Activated naive CD4-positive, alpha-beta T cell treated with anti-CD3 and anti-CD28 coated beads for 36 hours (primary cell): ENCODE measurements around the gene CGB1. TPM values are rescaled to one million over a fixed set of nuclear protein-coding genes. Genes with fewer than 3 reads are reported as not detected.
A peak's percentile ranks its signal among the peaks of the same experiment; 100 is the strongest.

ENCODE experiments used
- CTCF ChIA-PET: fragments of 350-600 bp; sonication (Branson Sonifier 250); formaldehyde crosslinking; loops from one replicate; lab custom pipeline; 2021; ENCODE audit warnings: antibody characterized with exemption; lab: Charles Lee
- DNase-seq: peaks from one replicate; pipeline ENCODE4 v3.0.0-alpha.2; 2020
- H3K27ac Mint-ChIP-seq: one replicate; pipeline ENCODE4 v1.8.0; 2021; ENCODE audit warnings: mild to moderate bottlenecking, mixed read lengths
- H3K27me3 Mint-ChIP-seq: one replicate; pipeline ENCODE4 v1.8.0; 2021; ENCODE audit warnings: low read depth, mixed read lengths
- H3K36me3 Mint-ChIP-seq: one replicate; pipeline ENCODE4 v1.8.0; 2021; ENCODE audit warnings: low read depth, mixed read lengths
- H3K4me1 Mint-ChIP-seq: one replicate; pipeline ENCODE4 v1.8.0; 2021; ENCODE audit warnings: low read depth, mixed read lengths
- H3K4me3 Mint-ChIP-seq: one replicate; pipeline ENCODE4 v1.8.0; 2021; ENCODE audit warnings: mild to moderate bottlenecking, moderate library complexity, mixed read lengths
- H3K9me3 Mint-ChIP-seq: one replicate; pipeline ENCODE4 v1.8.0; 2021; ENCODE audit warnings: mixed read lengths
- intact Hi-C: fragments of 100-400 bp; cut with micrococcal nuclease; formaldehyde crosslinking; loops from one replicate; pipeline ENCODE4 v1.15.1; 2023
- total RNA-seq, 2 experiments: library from RNA; stranded (reverse); gene quantifications; one replicate each; pipeline ENCODE4 v1.2.3, GENCODE V29; 2021

CGB1 gene
- total RNA-seq, 2 experiments from 2014 or later: not detected

DNA sequence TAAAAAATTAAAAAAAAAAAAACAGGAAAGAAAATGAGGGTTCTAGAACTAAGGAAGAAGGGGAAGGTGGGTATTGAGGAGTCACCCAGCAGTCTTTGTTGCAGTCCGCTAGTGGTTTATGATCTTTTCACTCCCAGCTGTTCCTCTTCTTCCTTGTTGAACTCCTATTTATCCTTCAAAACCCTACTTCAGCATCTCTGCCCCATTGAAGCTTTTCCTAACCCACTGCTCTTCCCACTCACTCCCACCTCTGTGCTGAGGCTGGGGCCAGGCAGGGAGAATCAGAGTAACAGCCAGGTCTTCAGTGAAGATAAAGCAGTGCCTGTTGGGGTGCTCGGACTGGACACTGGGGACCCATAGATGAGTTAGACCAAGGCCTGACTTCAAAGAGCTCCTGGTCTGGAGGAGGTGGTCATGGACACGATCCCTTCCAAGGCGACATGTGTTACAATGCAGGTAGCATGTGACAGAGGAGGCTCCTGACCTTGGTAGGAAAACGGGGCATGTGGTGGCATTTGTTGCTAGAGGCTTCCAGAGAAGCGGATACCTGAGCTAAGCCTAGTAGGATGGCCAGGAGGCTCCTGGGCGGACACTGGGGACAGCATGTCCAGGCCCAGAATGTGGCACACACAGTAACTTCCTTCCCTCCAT, 31.6 kb downstream of the CGB1 start:
- CTCF ChIA-PET: interaction anchor here (1.3 kb wide), 1 partner anchor 13 kb away, joined by 3 read pairs; no protein-coding TSS in a partner anchor
- no peaks in the 10 kb centered on the region for H3K9me3 Mint-ChIP-seq
- no peak overlapping the region for H3K4me3 Mint-ChIP-seq
- H3K4me1 Mint-ChIP-seq: no peaks in the 10 kb centered on the region
- H3K27ac Mint-ChIP-seq: no peak overlapping the region
- H3K27me3 Mint-ChIP-seq: no peaks in the 10 kb centered on the region
- H3K36me3 Mint-ChIP-seq: peaks cover 33% of the 10 kb centered on the region
- intact Hi-C loops: no loop called here
- DNase-seq: no peak

DNA sequence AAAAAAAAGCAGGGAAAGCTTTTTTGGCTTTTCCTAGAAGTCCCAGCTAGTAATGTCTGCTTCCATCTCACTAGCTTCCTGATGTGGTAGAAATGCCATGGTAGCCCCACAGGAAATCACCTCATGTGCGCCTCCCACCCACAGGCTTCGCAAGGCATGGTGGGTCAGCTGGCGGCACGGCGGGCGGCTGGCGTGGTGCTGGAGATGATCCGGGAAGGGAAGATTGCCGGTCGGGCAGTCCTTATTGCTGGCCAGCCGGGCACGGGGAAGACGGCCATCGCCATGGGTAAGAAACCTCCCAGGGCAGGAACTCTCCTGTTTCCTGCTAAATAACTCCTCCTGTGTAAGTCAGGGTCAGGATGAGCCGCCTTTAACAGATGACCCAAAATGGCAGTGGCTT, 32.6 kb downstream of the CGB1 start:
- Mint-ChIP-seq H3K27me3 (no peaks in the 10 kb centered on the region), H3K36me3 (peaks cover 33% of the 10 kb centered on the region), H3K4me3 (no peak overlapping the region), H3K4me1 (peaks cover 6% of the 10 kb centered on the region), H3K27ac (no peak overlapping the region), H3K9me3 (no peaks in the 10 kb centered on the region)
- intact Hi-C loops: no loop called here
- no peak for DNase-seq
- CTCF ChIA-PET: interaction anchor here (0.7 to 1.1 kb wide), 2 partner anchors 10 to 50 kb away, joined by 3 read pairs; partner anchors contain the start of gene BAX

DNA sequence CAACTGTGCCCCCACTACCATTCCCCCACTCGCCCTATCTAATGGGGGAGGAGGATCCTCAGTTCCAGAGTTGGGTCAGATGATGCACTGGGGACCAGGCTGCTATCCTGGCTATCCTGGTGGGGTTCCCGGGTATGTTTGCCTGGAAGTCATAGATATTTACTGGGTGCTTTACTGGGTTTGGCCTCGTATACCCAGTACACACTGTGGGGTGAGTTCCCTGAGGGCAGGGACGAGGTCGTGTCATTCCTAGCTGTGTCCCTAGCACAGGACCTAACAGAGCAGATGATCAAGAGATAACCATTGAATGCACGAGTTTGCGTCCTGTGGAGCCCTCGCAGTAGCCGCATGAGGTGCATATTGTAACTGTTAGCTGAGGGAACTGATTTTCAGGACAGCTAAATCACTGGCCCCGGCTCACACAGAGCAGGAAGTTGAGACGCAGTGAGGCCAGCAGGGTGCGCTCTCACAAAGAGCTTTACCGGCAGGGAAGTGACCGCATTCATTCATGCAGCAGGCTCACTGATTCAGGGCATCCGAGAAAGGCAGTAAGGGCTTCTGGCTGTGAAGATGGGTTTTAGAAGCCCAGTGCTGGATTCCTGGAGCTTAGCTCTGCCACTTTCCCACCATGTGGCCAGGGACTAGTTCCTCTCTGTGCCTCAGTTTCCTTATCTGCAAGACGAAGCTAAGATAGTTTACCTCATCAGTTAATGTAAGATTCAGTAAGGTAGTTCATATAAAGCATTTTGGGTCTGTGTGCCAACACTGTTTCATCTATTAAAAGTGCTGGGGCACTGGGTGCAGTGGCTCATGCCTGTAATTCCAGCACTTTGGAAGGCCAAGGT, 37.0 kb downstream of the CGB1 start:
- no peaks in the 10 kb centered on the region for H3K27me3 Mint-ChIP-seq
- H3K9me3 Mint-ChIP-seq: no peaks in the 10 kb centered on the region
- intact Hi-C loops: loop anchor here (5.0 to 10.0 kb wide), 3 partner anchors 195 to 635 kb away; partner anchors contain the start of genes SYNGR4 and TMEM143
- H3K36me3 Mint-ChIP-seq: peaks cover 36% of the 10 kb centered on the region
- CTCF ChIA-PET: interaction anchor here (0.5 to 2.3 kb wide), 20 partner anchors 13 to 321 kb away, joined by 3 to 8 read pairs (median 3); partner anchors contain the start of genes CGB2 and LHB
- H3K27ac Mint-ChIP-seq: no peak overlapping the region
- peaks cover 22% of the 10 kb centered on the region for H3K4me1 Mint-ChIP-seq
- DNase-seq: peak; percentile 76
- H3K4me3 Mint-ChIP-seq: no peak overlapping the region

DNA sequence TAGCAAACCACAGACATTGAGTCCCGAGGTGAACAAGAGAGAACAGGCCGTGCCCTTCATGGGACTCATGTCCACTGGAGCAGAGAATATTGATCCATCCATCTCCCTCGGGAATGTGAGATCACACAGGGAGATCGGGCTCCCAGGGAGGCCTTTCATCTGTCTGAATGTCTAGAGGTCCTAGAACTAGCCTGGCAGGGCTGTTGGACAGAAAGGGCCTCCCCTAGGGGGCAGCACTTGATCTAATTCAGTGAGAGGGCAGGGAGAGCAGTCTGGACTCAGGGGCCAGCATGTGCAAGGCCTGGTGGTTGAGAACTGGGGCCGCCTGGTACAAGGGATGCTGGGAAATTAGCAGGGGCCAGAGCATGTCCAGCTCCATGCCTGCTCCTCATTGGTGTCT, 38.7 kb downstream of the CGB1 start:
- CTCF ChIA-PET: interaction anchor here (0.6 to 1.7 kb wide), 9 partner anchors 9 to 228 kb away, joined by 3 to 12 read pairs (median 3); no protein-coding TSS in a partner anchor
- H3K27ac Mint-ChIP-seq: no peak overlapping the region
- no peaks in the 10 kb centered on the region for H3K9me3 Mint-ChIP-seq
- peaks cover 29% of the 10 kb centered on the region for H3K4me1 Mint-ChIP-seq
- intact Hi-C loops: loop anchor here (1.0 to 10.0 kb wide), 4 partner anchors 77 to 633 kb away; partner anchors contain the start of genes SYNGR4 and TMEM143
- H3K4me3 Mint-ChIP-seq: no peak overlapping the region
- no peaks in the 10 kb centered on the region for H3K27me3 Mint-ChIP-seq
- H3K36me3 Mint-ChIP-seq: peaks cover 28% of the 10 kb centered on the region
- peak; percentile 73 for DNase-seq

DNA sequence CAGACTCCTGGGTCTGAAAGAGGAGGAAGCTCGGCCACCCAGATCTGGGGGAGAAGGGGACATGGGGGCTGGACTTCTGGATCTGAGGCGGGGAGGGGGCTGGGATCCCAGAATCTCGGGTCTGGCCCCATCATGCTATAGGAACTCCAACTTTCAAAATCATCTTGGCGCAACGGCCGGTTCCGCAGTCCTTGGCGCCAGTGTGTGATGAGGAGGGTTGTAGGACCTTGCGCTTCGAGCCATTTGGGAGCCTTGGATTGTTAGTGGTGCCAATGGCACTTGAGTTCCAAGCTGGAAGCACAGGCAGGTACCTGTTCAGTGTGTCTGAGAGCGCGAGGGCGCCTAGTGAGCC, 42.7 kb downstream of the CGB1 start:
- H3K4me3 Mint-ChIP-seq: peak overlapping the region; percentile 83
- no peak for DNase-seq
- peak overlapping the region; percentile 94 for H3K27ac Mint-ChIP-seq
- H3K9me3 Mint-ChIP-seq: no peaks in the 10 kb centered on the region
- peaks cover 41% of the 10 kb centered on the region for H3K4me1 Mint-ChIP-seq
- intact Hi-C loops: loop anchor here (5.0 to 10.0 kb wide), 3 partner anchors 201 to 629 kb away; partner anchors contain the start of genes CA11, SYNGR4 and TMEM143
- H3K36me3 Mint-ChIP-seq: peaks cover 17% of the 10 kb centered on the region
- H3K27me3 Mint-ChIP-seq: no peaks in the 10 kb centered on the region
- CTCF ChIA-PET: interaction anchor here (0.6 to 3.8 kb wide), 23 partner anchors 10 to 298 kb away, joined by 3 to 22 read pairs (median 5); partner anchors contain the start of genes BCAT2, CGB2, CGB7 and FTL

GRCh38 chr19:48993175-48994034, 43.3 kb downstream of the CGB1 start, which contains the start of the genes GYS1 and RUVBL2:
TSS of gene GYS1 (minus strand) at chr19:48993309. CDS start at chr19:48993112, 197 bp downstream.
TSS of gene RUVBL2 (plus strand) at chr19:48993887. CDS start at chr19:48993912, 25 bp downstream.
- H3K36me3 Mint-ChIP-seq: peaks cover 20% of the 10 kb centered on the region
- CTCF ChIA-PET: interaction anchor here (0.6 to 3.8 kb wide), 35 partner anchors 10 to 297 kb away, joined by 3 to 22 read pairs (median 5); partner anchors contain the start of genes BCAT2, CGB2, CGB7 and FTL
- intact Hi-C loops: loop anchor here (1.0 to 10.0 kb wide), 12 partner anchors 25 to 629 kb away; partner anchors contain the start of genes CA11, CGB2, FTL and LIN7B
- H3K4me3 Mint-ChIP-seq: peak within 1 kb of the TSS; percentile 83
- peak; percentile 99 for DNase-seq
- H3K27ac Mint-ChIP-seq: peak within 1 kb of the TSS; percentile 94
- peaks cover 44% of the 10 kb centered on the region for H3K4me1 Mint-ChIP-seq
- no peaks in the 10 kb centered on the region for H3K9me3 Mint-ChIP-seq
- H3K27me3 Mint-ChIP-seq: no peaks in the 10 kb centered on the region

GRCh38 chr19:48992581-48993174, 44.0 kb downstream of the CGB1 start:
- Mint-ChIP-seq H3K4me1 (peaks cover 45% of the 10 kb centered on the region), H3K4me3 (peak overlapping the region; percentile 83), H3K27ac (peak overlapping the region; percentile 88), H3K27me3 (no peaks in the 10 kb centered on the region), H3K36me3 (peaks cover 21% of the 10 kb centered on the region), H3K9me3 (no peaks in the 10 kb centered on the region)
- CTCF ChIA-PET: interaction anchor here (0.7 to 3.8 kb wide), 23 partner anchors 9 to 206 kb away, joined by 3 to 22 read pairs (median 5); partner anchors contain the start of genes BCAT2, FTL, LHB and LIN7B
- DNase-seq: peak; percentile 30
- intact Hi-C loops: loop anchor here (1.0 to 10.0 kb wide), 12 partner anchors 26 to 628 kb away; partner anchors contain the start of genes CA11, CGB2, FTL and LIN7B

GRCh38 chr19:48991873-48992580, 44.7 kb downstream of the CGB1 start:
- intact Hi-C loops: loop anchor here (2.0 to 10.0 kb wide), 6 partner anchors 27 to 627 kb away; partner anchors contain the start of genes CA11, LIN7B, SYNGR4 and TMEM143
- H3K9me3 Mint-ChIP-seq: no peaks in the 10 kb centered on the region
- H3K27me3 Mint-ChIP-seq: no peaks in the 10 kb centered on the region
- CTCF ChIA-PET: interaction anchor here (0.9 to 3.8 kb wide), 7 partner anchors 8 to 207 kb away, joined by 3 to 22 read pairs (median 8); partner anchors contain the start of gene LHB
- no peak for DNase-seq
- peaks cover 51% of the 10 kb centered on the region for H3K4me1 Mint-ChIP-seq
- peaks cover 20% of the 10 kb centered on the region for H3K36me3 Mint-ChIP-seq
- peak overlapping the region; percentile 83 for H3K4me3 Mint-ChIP-seq
- peak overlapping the region; percentile 88 for H3K27ac Mint-ChIP-seq

DNA sequence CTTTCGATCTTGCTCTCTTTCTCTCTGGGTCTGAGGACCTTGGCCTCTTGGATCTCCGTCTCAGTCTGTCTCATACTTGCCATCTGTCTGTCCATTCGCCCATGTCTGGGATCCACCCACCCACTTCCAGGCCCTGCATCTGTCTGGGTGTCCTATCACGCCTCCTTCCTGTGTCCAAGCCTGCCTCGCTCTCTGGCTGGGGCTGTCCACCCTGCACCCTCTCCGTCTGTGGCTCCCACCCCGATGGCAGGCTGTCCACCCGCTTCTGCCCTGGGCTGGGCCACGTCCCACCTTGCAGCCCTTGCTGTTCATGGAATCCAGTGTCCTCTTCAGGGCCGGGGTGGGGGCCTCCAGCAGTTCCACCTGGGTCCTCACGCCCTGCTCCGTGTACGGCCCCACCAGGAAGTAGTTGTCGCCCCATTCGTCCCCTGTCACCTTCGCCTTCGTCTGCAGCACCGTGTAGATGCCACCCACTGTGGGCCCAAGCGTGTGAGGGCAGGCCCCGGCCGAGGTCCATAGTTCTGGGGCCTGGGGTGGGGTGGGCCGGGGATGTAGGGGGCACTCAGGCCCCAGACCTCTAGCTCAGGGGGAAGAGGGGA, 45.6 kb downstream of the CGB1 start:
- H3K4me1 Mint-ChIP-seq: peaks cover 51% of the 10 kb centered on the region
- intact Hi-C loops: loop anchor here (5.0 to 10.0 kb wide), 3 partner anchors 204 to 626 kb away; partner anchors contain the start of genes CA11, SYNGR4 and TMEM143
- H3K27ac Mint-ChIP-seq: no peak overlapping the region
- H3K9me3 Mint-ChIP-seq: no peaks in the 10 kb centered on the region
- CTCF ChIA-PET: interaction anchor here (0.9 kb wide), 1 partner anchor 20 kb away, joined by 3 read pairs; no protein-coding TSS in a partner anchor
- no peak for DNase-seq
- H3K27me3 Mint-ChIP-seq: no peaks in the 10 kb centered on the region
- peaks cover 20% of the 10 kb centered on the region for H3K36me3 Mint-ChIP-seq
- H3K4me3 Mint-ChIP-seq: no peak overlapping the region

- intact Hi-C loops: loop anchor here (5.0 to 10.0 kb wide), 3 partner anchors 204 to 626 kb away; partner anchors contain the start of genes CA11, SYNGR4 and TMEM143
- no peak for DNase-seq
- Mint-ChIP-seq H3K27me3 (no peaks in the 10 kb centered on the region), H3K27ac (no peak overlapping the region), H3K4me3 (no peak overlapping the region), H3K4me1 (peaks cover 51% of the 10 kb centered on the region), H3K9me3 (no peaks in the 10 kb centered on the region), H3K36me3 (peaks cover 20% of the 10 kb centered on the region)
- CTCF ChIA-PET: no interaction called here
Measured at GRCh38 chr19:48990400-48990799, 46.3 kb downstream of the CGB1 start.
